HuH-7 (cell line): ENCODE results near the gene LCE4A.

Experiments used
- DNase-seq: peaks from one replicate; pipeline ENCODE4 v3.0.0; 2011; ENCODE audit warnings: low spot score

The LCE4A gene

DNA sequence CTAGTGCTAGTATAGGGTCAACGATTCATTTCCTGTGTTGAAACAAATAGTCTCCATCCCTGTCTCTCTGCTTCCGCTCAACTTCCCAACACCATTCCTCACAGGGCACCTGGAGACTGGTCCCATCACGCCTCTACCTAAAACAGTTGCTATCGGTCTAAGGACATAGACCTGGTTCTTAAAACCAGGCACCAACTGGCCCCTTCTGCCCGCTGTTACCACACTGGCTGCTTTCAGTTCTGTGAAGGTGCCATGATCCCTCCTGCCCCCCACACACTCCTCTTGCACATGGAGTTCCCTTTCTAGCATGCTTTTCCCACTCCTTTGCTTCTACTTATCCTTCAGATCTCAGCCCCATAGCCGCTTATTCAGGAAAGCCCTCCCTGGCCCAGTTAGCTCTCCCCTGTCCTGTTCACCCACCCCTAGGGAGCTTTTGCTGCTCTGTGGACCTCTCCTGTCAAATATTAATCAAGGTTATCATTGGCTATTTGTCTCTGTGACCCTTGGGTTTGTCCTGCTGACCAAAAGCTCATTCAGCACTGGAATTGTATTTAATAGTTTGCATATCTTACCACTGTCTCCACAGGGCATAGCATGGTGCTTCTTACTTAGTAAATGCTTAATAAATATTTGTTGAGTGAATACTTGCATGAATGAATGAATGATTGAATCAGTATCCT is 37.9 kb downstream of the LCE4A start:
- peak; percentile 23 for DNase-seq

- no peak for DNase-seq
Observed at GRCh38 chr1:152747831-152748230, 39.9 kb downstream of the LCE4A start.

GRCh38 chr1:152752225-152752624 is 44.3 kb downstream of the LCE4A start:
- DNase-seq = no peak

- no peak for DNase-seq
Observed at GRCh38 chr1:152753586-152753985, 45.6 kb downstream of the LCE4A start.

DNA sequence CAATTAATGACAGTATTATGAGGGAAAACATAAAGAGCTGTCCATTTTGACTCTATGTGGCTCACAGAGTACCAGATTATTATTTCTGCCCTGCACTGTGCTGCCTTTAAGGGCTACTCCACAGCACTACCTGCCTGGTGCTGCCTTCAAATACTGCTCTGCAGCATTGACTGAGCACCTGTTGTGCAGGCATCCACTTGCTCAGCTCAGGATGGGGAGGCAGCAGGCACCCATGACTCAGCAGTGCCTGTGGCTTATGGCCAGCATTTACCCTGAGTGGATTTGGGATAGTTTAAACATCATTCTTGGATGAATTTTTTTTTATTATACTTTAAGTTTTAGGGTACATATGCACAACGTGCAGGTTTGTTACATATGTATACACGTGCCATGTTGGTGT is 48.9 kb downstream of the LCE4A start:
- DNase-seq = no peak

- DNase-seq = no peak
Observed at GRCh38 chr1:152757747-152758146, 49.8 kb downstream of the LCE4A start, which contains the start of gene KPRP. KPRP (plus strand) TSS chr1:152758025; CDS start chr1:152759589, 1,564 bp downstream.

DNA sequence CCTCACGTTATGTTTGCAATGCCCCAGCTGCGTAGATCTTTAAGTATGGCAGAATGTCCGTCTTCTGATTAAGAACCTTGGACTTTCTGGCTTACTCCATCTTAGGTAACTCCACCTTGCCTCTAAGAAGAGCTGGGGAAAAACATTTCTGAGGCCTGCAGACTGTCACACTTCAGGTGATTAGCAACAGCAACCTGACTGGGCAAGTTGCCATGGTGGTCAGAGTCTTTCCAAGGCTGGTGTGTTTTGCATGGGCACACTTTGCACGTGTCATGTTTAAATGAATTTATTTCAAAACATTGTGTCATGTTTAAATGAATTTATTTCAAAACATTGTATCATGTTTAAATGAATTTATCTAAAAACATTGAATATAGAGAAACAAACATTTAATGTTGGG is 50.7 kb downstream of the LCE4A start:
- DNase-seq = no peak
